Endothelial cell (in vitro differentiated cells): ENCODE measurements around the gene CDK5. TPM values are rescaled to one million over a fixed set of nuclear protein-coding genes. Genes with fewer than 3 reads are reported as not detected.

Experiments
- DNase-seq: peaks from one replicate; pipeline ENCODE4 v3.0.0; 2021; ENCODE audit warnings: low spot score
- H3K27ac Mint-ChIP-seq: one replicate; pipeline ENCODE4 v1.8.0; 2021; ENCODE audit warnings: mixed read lengths, inconsistent platforms; ENCODE audit not compliant: unreplicated experiment
- H3K27me3 Mint-ChIP-seq: one replicate; pipeline ENCODE4 v1.8.0; 2021; ENCODE audit warnings: mild to moderate bottlenecking, moderate library complexity, mixed read lengths, inconsistent platforms; ENCODE audit not compliant: unreplicated experiment
- H3K36me3 Mint-ChIP-seq: one replicate; pipeline ENCODE4 v1.8.0; 2021; ENCODE audit warnings: mild to moderate bottlenecking, low read depth, mixed read lengths, inconsistent platforms; ENCODE audit not compliant: unreplicated experiment
- H3K4me1 Mint-ChIP-seq: one replicate; pipeline ENCODE4 v1.8.0; 2021; ENCODE audit warnings: mild to moderate bottlenecking, mixed read lengths, inconsistent platforms; ENCODE audit not compliant: unreplicated experiment
- H3K4me3 Mint-ChIP-seq: one replicate; pipeline ENCODE4 v1.8.0; 2021; ENCODE audit warnings: mild to moderate bottlenecking, mixed read lengths, inconsistent platforms; ENCODE audit not compliant: unreplicated experiment
- H3K9me3 Mint-ChIP-seq: one replicate; pipeline ENCODE4 v1.8.0; 2021; ENCODE audit warnings: mixed read lengths, inconsistent platforms; ENCODE audit not compliant: unreplicated experiment
- total RNA-seq: library from RNA; stranded (reverse); fragmentation: NEBNext Ultra II Directional; extraction: Animal tissue kit (Norgen Biotek cat#: 25700); gene quantifications from one replicate; pipeline ENCODE4 v1.2.1, GENCODE V29; 2021; ENCODE audit not compliant: unreplicated experiment
- TF ChIP-seq, protein P1 (sequence below): fragments of 200-600 bp; sonication (generic); IDR thresholded peaks from one replicate; pipeline ENCODE4 v1.5.0; 2021; ENCODE audit warnings: antibody characterized with exemption; ENCODE audit not compliant: unreplicated experiment

Gene CDK5
- total RNA-seq, 1 donor from 2014 or later = 26.7 TPM

DNA sequence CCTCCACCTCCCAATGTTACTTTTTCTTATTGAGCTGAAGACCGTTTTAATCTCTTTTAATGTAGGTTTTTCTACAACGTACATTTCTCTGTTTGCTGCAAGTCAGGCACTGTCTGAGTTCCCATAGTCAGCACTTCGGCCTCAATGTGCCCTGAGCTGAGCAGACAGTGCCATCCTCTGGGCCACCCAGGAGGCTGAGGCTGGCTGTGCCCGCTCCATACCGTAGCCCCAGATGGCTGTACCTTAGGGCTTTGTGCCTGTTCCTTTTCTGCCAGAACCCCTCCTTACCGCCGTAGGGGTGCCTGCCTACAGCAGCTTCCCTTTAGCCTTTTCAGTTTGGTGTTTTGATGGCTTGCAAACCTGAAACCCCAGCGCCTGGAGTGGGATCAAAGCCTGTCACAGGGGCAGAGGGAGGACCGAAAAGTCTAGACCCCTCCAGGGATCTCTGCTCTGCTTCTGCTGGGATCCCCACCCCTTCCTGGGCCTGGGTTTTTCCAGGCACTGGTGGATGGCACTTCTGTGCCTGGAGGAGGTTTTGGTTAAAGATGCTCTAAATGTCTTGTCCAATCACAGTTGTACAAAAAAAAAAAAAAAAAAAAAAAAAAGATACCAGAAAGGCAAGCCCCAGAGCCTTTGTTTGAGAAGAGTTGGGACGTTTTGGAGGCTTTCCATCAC, 37.6 kb upstream of the CDK5 start:
- no peaks in the 10 kb centered on the region for H3K9me3 Mint-ChIP-seq
- H3K27ac Mint-ChIP-seq = no peak overlapping the region
- TF ChIP-seq, protein P1, sequence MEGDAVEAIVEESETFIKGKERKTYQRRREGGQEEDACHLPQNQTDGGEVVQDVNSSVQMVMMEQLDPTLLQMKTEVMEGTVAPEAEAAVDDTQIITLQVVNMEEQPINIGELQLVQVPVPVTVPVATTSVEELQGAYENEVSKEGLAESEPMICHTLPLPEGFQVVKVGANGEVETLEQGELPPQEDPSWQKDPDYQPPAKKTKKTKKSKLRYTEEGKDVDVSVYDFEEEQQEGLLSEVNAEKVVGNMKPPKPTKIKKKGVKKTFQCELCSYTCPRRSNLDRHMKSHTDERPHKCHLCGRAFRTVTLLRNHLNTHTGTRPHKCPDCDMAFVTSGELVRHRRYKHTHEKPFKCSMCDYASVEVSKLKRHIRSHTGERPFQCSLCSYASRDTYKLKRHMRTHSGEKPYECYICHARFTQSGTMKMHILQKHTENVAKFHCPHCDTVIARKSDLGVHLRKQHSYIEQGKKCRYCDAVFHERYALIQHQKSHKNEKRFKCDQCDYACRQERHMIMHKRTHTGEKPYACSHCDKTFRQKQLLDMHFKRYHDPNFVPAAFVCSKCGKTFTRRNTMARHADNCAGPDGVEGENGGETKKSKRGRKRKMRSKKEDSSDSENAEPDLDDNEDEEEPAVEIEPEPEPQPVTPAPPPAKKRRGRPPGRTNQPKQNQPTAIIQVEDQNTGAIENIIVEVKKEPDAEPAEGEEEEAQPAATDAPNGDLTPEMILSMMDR = no peak
- no peak overlapping the region for H3K4me3 Mint-ChIP-seq
- H3K4me1 Mint-ChIP-seq = peaks cover 51% of the 10 kb centered on the region
- peaks cover 15% of the 10 kb centered on the region for H3K27me3 Mint-ChIP-seq
- H3K36me3 Mint-ChIP-seq = peaks cover 15% of the 10 kb centered on the region
- no peak for DNase-seq

DNA sequence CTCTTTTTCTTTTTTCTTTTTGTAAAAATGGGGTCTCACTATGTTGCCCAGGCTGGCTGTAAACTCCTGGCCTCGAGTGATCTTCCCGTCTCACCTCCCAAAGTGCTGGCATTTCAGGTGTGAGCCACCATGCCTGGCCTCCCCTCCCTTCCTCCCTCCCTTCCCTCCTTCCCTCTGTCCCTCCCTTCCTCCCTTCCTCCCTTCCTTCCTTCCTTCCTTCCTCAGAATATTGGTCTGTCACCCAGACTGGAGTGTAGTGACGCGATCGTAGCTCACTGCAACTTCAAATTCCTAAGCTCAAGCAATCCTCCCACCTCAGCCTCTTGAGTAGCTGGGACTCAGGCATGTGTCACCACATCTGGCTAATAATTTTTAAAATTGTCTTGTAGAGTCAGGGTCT, 37.0 kb upstream of the CDK5 start:
- TF ChIP-seq, protein P1 = no peak
- H3K36me3 Mint-ChIP-seq = peaks cover 15% of the 10 kb centered on the region
- H3K4me1 Mint-ChIP-seq = peaks cover 53% of the 10 kb centered on the region
- DNase-seq = no peak
- no peaks in the 10 kb centered on the region for H3K9me3 Mint-ChIP-seq
- no peak overlapping the region for H3K27ac Mint-ChIP-seq
- peak overlapping the region; percentile 51 for H3K4me3 Mint-ChIP-seq
- H3K27me3 Mint-ChIP-seq = peaks cover 16% of the 10 kb centered on the region

DNA sequence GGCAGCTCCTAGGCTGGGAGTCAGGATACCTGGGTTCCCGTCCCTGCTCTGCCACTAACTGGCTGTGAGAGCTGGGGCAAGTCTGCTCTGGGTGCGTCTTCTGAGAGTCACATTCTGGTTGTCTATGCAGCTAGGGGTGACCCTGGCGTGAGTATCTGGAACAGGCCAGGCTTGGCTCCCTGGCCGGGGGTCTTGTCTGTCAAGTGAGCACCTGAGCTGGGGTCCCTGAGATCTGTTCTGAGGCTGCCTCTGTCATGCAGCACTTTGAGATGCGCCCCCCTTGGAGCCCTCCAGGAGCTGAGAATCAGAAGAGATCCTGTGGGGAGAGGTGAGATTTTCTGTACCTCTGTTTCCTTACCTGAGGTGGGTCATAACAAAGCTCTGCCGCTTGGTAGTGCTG, 36.1 kb upstream of the CDK5 start:
- H3K4me1 Mint-ChIP-seq = peaks cover 57% of the 10 kb centered on the region
- no peaks in the 10 kb centered on the region for H3K9me3 Mint-ChIP-seq
- H3K27me3 Mint-ChIP-seq = peaks cover 25% of the 10 kb centered on the region
- TF ChIP-seq, protein P1 = no peak
- peaks cover 18% of the 10 kb centered on the region for H3K36me3 Mint-ChIP-seq
- H3K4me3 Mint-ChIP-seq = no peak overlapping the region
- DNase-seq = no peak
- no peak overlapping the region for H3K27ac Mint-ChIP-seq

DNA sequence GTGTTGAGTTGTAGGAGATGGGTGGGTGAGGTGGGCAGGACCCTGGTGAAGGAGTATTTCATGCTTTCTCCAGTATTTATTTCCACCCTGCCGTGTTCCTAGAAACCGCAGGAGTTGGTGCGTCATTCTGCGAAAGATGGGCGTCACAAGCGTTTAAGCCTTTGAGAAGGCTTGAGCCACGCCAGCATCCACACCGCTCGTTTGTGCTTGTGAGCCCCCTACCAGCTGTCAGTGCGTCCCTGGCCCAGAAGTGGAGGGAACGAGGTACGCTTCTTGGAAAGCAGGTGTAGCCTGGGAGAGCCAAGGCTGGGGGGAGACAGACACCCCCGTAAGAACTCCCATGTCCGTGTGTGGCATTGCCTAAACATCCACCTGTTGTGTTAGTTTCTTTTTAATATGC, 34.3 kb upstream of the CDK5 start:
- H3K4me3 Mint-ChIP-seq = peak overlapping the region; percentile 83
- no peaks in the 10 kb centered on the region for H3K9me3 Mint-ChIP-seq
- no peak for DNase-seq
- peaks cover 16% of the 10 kb centered on the region for H3K36me3 Mint-ChIP-seq
- H3K27ac Mint-ChIP-seq = no peak overlapping the region
- TF ChIP-seq, protein P1 = no peak
- peaks cover 23% of the 10 kb centered on the region for H3K27me3 Mint-ChIP-seq
- H3K4me1 Mint-ChIP-seq = peaks cover 56% of the 10 kb centered on the region

DNA sequence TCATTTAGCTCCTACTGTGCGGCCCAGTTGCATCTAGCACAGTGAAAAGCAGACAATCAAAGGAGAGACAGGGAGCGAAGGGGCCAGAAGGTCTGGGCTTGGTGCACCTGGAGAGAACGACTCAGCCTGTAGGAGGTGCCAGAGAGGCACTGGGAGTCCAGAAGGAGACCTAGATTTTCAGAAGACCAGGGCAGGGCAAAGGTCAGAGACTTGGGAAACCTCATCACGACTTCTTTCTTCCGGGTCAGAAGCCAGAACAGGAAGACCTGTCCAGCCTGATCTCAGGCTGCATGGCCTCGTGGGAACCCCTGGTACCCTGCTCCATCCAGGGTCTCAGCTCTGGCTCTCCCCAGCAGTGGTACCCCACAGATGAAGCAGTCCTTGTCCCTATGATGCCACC, 33.7 kb upstream of the CDK5 start:
- peaks cover 56% of the 10 kb centered on the region for H3K4me1 Mint-ChIP-seq
- TF ChIP-seq, protein P1 = peak; percentile 54
- peaks cover 23% of the 10 kb centered on the region for H3K27me3 Mint-ChIP-seq
- no peaks in the 10 kb centered on the region for H3K9me3 Mint-ChIP-seq
- H3K36me3 Mint-ChIP-seq = peaks cover 16% of the 10 kb centered on the region
- peak overlapping the region; percentile 32 for H3K27ac Mint-ChIP-seq
- peak; percentile 71 for DNase-seq
- peak overlapping the region; percentile 83 for H3K4me3 Mint-ChIP-seq
